Effector memory CD4-positive, alpha-beta T cell (primary cell): ENCODE measurements around the gene ADD2.

Experiments used
- DNase-seq, 3 donors: peaks; one replicate each; pipeline ENCODE4 v3.0.0-alpha.2; 2020
- H3K27ac ChIP-seq: 2 replicates; pipeline ENCODE4 v1.7.0; 2013; ENCODE audit warnings: mild to moderate bottlenecking, low read length, moderate library complexity; ENCODE audit not compliant: insufficient read depth, poor library complexity, severe bottlenecking
- H3K27me3 ChIP-seq: replicated peaks from 2 replicates; pipeline ENCODE4 v1.7.0; 2013; ENCODE audit warnings: mild to moderate bottlenecking, low read length; ENCODE audit not compliant: insufficient read depth, control insufficient read depth, poor library complexity, severe bottlenecking
- H3K36me3 ChIP-seq: 2 replicates; pipeline ENCODE4 v1.7.0; 2013; ENCODE audit warnings: mild to moderate bottlenecking, low read length, moderate library complexity; ENCODE audit not compliant: control insufficient read depth, insufficient read depth
- H3K4me1 ChIP-seq: 2 replicates; pipeline ENCODE4 v1.7.0; 2013; ENCODE audit warnings: low read length, mild to moderate bottlenecking; ENCODE audit not compliant: control insufficient read depth, insufficient read depth, poor library complexity, severe bottlenecking
- H3K4me3 ChIP-seq: 2 replicates; pipeline ENCODE4 v1.7.0; 2013; ENCODE audit warnings: low read length, low read depth, mild to moderate bottlenecking; ENCODE audit not compliant: insufficient read depth, poor library complexity, severe bottlenecking
- H3K9me3 ChIP-seq: 2 replicates; pipeline ENCODE4 v1.7.0; 2013; ENCODE audit warnings: mild to moderate bottlenecking, low read length, moderate library complexity; ENCODE audit not compliant: control insufficient read depth

Gene ADD2

GRCh38 chr2:70647873-70648481, 120.0 kb downstream of the ADD2 start:
- Histone ChIP-seq H3K9me3 (no peaks in the 10 kb centered on the region), H3K27ac (no peak overlapping the region), H3K27me3 (no peaks in the 10 kb centered on the region), H3K36me3 (no peaks in the 10 kb centered on the region), H3K4me3 (no peak overlapping the region), H3K4me1 (no peaks in the 10 kb centered on the region)
- peak; percentile 18 to 51 (median 41) for DNase-seq

GRCh38 chr2:70646420-70646818, 121.6 kb downstream of the ADD2 start:
- no peak for DNase-seq
- Histone ChIP-seq H3K27ac (no peak overlapping the region), H3K4me1 (no peaks in the 10 kb centered on the region), H3K9me3 (no peaks in the 10 kb centered on the region), H3K36me3 (no peaks in the 10 kb centered on the region), H3K27me3 (no peaks in the 10 kb centered on the region), H3K4me3 (no peak overlapping the region)

GRCh38 chr2:70645733-70646419, 122.1 kb downstream of the ADD2 start:
- Histone ChIP-seq H3K27ac (no peak overlapping the region), H3K36me3 (no peaks in the 10 kb centered on the region), H3K4me1 (no peaks in the 10 kb centered on the region), H3K9me3 (no peaks in the 10 kb centered on the region), H3K4me3 (no peak overlapping the region), H3K27me3 (no peaks in the 10 kb centered on the region)
- DNase-seq: no peak

GRCh38 chr2:70643715-70644114, 124.3 kb downstream of the ADD2 start:
- no peak for DNase-seq
- no peaks in the 10 kb centered on the region for H3K36me3 ChIP-seq

GRCh38 chr2:70641263-70641784, 126.7 kb downstream of the ADD2 start:
- Histone ChIP-seq H3K4me1 (peaks cover 10% of the 10 kb centered on the region), H3K4me3 (no peak overlapping the region), H3K36me3 (no peaks in the 10 kb centered on the region), H3K27me3 (no peaks in the 10 kb centered on the region), H3K9me3 (no peaks in the 10 kb centered on the region), H3K27ac (no peak overlapping the region)
- no peak for DNase-seq

More at GRCh38 chr2:70643715-70644114, 124.3 kb downstream of the ADD2 start:
- Histone ChIP-seq H3K9me3 (no peaks in the 10 kb centered on the region), H3K27ac (no peak overlapping the region), H3K4me3 (no peak overlapping the region), H3K27me3 (no peaks in the 10 kb centered on the region), H3K4me1 (peaks cover 10% of the 10 kb centered on the region)

- no peaks in the 10 kb centered on the region for H3K9me3 ChIP-seq
- H3K36me3 ChIP-seq: no peaks in the 10 kb centered on the region
- peak overlapping the region; percentile 3 for H3K4me3 ChIP-seq
- peaks cover 10% of the 10 kb centered on the region for H3K4me1 ChIP-seq
- no peak for DNase-seq
- no peaks in the 10 kb centered on the region for H3K27me3 ChIP-seq
- no peak overlapping the region for H3K27ac ChIP-seq
These were observed 128.1 kb downstream of the ADD2 start for GRCh38 chr2:70639841-70640436.

GRCh38 chr2:70638561-70638960, 129.4 kb downstream of the ADD2 start:
- Histone ChIP-seq H3K9me3 (no peaks in the 10 kb centered on the region), H3K36me3 (no peaks in the 10 kb centered on the region), H3K27me3 (no peaks in the 10 kb centered on the region), H3K27ac (no peak overlapping the region), H3K4me1 (peaks cover 10% of the 10 kb centered on the region), H3K4me3 (no peak overlapping the region)
- no peak for DNase-seq

GRCh38 chr2:70633508-70633907, 134.5 kb downstream of the ADD2 start:
- Histone ChIP-seq H3K4me1 (no peaks in the 10 kb centered on the region), H3K27me3 (no peaks in the 10 kb centered on the region)

GRCh38 chr2:70632966-70633365, 135.0 kb downstream of the ADD2 start:
- no peak for DNase-seq
- Histone ChIP-seq H3K4me3 (no peak overlapping the region), H3K4me1 (no peaks in the 10 kb centered on the region), H3K36me3 (no peaks in the 10 kb centered on the region), H3K9me3 (no peaks in the 10 kb centered on the region), H3K27me3 (no peaks in the 10 kb centered on the region), H3K27ac (no peak overlapping the region)

More at GRCh38 chr2:70633508-70633907, 134.5 kb downstream of the ADD2 start:
- Histone ChIP-seq H3K4me3 (no peak overlapping the region), H3K27ac (no peak overlapping the region), H3K9me3 (no peaks in the 10 kb centered on the region), H3K36me3 (no peaks in the 10 kb centered on the region)
- no peak for DNase-seq

GRCh38 chr2:70632388-70632787, 135.6 kb downstream of the ADD2 start:
- DNase-seq: no peak
- no peak overlapping the region for H3K4me3 ChIP-seq
- no peak overlapping the region for H3K27ac ChIP-seq
- H3K9me3 ChIP-seq: no peaks in the 10 kb centered on the region
- H3K4me1 ChIP-seq: no peaks in the 10 kb centered on the region
- no peaks in the 10 kb centered on the region for H3K36me3 ChIP-seq
- H3K27me3 ChIP-seq: no peaks in the 10 kb centered on the region
